Glomerular visceral epithelial cell (primary cell): ENCODE data around the gene RNF166.
"Not testable (repeated sequence)": the region's sequence is repeated elsewhere in the genome, so short reads cannot be mapped to it uniquely, and the experiment has no call there.

Experiments
- DNase-seq: peaks from one replicate; pipeline ENCODE4 v3.0.0-alpha.2; 2016; ENCODE audit errors: extremely low spot score

RNF166 gene

DNA sequence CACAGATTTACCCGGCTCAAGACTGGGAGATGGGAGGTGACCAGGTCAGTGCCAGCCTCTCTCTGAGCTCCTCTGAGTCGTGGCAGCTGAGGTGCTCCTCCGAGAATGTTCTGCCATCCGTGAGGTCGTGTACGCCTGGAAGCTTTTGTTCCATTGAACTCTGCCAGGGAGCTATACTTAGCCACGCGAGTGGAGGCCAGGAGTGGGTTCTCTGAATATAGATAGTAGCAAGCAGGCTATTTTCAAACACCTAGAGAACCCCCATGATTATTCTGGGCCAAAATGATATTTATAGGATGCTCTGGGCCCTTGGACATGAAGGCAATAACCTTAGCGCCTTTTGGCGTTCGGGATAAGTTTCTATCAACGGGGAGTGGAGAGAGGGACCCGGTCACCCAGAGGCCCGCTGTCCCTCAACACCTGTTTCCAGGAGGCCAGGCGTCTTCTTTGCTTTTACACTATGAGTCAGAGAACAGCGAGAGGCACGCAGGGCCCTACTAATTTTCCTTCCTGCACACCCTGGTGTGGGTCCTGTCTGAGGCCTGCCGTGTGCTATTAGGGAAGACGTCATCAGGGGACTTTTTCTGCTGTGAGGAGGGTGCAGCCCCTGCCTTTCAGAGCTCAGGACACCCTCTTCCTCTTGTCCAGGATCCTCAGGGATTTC lies 32.4 kb downstream of the RNF166 start:
- DNase-seq: no peak

DNA sequence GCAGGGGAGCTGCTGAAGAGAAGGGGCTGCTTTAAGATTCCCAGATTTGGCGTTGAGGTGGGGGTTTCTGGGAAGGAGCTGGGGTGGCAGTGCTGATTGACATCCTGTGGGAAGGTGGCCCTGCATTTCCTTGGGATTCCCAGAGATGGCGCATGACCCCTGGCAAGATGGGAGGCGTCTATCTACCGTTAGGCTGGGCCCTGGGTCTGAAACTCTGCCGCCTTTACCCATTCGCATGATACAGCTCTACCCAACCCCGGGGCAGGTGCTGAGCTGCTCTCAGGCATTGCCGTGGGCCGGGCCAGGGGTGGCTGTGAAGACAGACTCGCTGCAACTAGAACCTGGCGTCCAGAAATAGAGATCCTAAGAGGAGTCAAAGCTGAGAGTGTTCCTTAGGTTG lies 33.4 kb downstream of the RNF166 start:
- no peak for DNase-seq

GRCh38 chr16:88671806-88672205 lies 34.4 kb downstream of the RNF166 start:
- no peak for DNase-seq

- no peak for DNase-seq
Observed at GRCh38 chr16:88669980-88670379, 36.2 kb downstream of the RNF166 start.

DNA sequence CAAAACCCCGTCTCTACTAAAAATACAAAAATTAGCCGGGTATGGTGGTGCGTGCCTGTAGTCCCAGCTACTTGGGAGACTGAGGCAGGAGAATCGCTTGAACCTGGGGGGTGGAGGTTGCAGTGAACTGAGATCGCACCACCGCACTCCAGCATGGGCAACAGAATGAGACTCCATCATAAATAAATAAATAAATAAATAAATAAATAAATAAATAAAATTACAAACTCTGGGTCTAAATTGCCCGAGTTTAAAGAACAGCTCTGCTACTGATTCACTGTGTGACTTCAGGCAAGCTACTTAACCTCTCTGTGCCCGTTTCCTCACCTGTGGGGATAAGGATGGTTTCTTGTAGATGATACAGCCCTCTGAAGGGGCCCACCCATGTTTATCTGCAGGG lies 36.7 kb downstream of the RNF166 start:
- DNase-seq: not testable (repeated sequence)

GRCh38 chr16:88667461-88667860 lies 38.7 kb downstream of the RNF166 start:
- DNase-seq: no peak

- DNase-seq: no peak
Observed at GRCh38 chr16:88665570-88665969, 40.6 kb downstream of the RNF166 start.

GRCh38 chr16:88665148-88665547 lies 41.1 kb downstream of the RNF166 start:
- DNase-seq: no peak

GRCh38 chr16:88662843-88663606 lies 43.2 kb downstream of the RNF166 start, which contains the start of gene MVD:
MVD (minus strand) TSS chr16:88663091; CDS start chr16:88663080, 11 bp downstream.
- DNase-seq: peak; percentile 97

GRCh38 chr16:88662222-88662842 lies 43.9 kb downstream of the RNF166 start:
- no peak for DNase-seq

GRCh38 chr16:88661468-88661867 lies 44.7 kb downstream of the RNF166 start:
- no peak for DNase-seq

- no peak for DNase-seq
Observed at GRCh38 chr16:88659160-88659559, 47.0 kb downstream of the RNF166 start.

GRCh38 chr16:88658714-88659113 lies 47.5 kb downstream of the RNF166 start:
- no peak for DNase-seq

DNA sequence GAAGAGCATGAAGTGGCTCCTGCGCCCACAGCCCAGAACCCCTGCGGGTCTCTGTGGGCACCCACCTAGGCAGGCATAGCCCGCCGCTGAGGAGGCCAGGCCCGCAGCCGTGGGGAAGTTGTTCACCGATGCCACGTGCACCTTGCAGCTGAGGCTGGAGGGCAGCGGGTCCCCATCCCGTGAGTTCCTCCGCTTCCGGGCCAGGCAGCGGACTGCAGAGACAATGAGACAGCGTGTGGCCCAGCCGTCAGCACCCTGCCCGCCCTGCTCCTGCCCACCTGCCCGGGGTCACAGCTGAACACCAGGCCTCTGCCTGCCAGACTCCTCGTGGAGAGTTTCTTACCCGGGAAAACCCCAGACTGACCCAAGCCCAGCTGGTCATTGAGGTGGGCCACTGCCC lies 48.8 kb downstream of the RNF166 start:
- DNase-seq: no peak

GRCh38 chr16:88656291-88656980 lies 49.8 kb downstream of the RNF166 start:
- no peak for DNase-seq

- DNase-seq: no peak
Observed at GRCh38 chr16:88655733-88656281, 50.4 kb downstream of the RNF166 start.

DNA sequence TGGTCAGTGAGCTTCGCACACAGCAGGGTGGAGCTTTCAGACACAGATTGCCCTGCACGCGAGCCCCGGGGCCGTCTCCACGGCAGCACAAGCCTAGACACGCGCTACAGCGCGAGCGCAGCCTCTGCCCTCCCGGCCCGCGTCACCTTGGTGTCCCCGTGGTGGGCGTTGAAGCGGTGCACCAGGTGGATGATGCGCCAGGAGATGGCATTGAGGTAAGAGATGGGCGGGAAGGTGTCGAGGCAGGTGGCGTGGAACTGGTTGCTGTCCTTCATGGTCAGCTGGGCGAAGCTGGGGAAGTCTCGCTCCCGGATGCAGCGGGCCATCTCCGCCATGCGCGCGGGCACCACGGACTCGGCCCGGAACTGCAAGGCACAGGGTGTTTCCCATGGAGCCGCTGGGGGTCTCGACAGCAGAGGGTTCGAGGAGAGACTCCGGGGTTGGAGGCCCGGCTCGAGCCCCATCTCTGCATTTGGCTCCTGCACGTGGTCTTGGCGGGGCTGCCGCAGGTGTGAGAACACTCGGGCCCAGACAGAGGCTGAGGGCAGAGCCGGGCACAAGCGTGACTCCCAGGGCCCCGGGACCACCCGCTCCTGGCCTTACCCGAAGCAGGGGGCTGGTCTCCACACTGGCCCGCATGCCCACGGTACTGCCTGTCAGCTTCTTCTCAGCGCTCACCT lies 51.0 kb downstream of the RNF166 start:
- no peak for DNase-seq

DNA sequence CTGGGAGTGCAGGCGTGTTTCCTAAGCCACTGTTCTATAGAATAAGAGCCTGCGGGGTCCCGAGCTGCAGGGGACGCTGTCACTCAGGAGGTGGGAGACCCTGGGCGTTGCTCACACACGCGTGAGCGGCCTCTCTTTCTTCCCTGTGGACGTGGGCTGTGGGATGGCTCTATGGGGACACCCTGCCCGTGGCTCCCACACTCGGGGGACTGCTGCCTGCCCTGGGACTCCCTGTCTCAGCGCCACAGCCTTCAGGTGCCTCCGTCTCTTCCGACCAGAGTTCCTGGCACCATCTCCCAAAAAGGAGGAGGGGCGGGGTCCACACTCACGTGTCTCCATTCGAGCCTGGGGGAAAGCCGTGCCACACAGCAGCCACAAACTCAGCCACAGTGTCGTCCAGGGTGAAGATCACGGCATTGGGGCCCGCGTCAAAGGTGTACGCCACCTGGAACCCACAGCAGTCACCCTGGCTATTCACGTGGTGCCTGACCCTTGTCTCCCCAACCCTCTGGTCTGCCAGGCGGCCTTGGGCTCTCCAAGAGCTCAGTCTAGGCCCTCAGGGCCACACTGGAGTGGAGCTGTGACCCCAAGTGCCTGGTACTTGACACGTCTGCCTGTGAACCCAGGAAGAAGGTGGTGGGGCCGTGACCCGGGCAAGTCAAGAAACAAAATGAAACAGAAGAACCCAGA lies 51.7 kb downstream of the RNF166 start:
- no peak for DNase-seq

GRCh38 chr16:88653596-88654362 lies 52.4 kb downstream of the RNF166 start:
- DNase-seq: no peak

DNA sequence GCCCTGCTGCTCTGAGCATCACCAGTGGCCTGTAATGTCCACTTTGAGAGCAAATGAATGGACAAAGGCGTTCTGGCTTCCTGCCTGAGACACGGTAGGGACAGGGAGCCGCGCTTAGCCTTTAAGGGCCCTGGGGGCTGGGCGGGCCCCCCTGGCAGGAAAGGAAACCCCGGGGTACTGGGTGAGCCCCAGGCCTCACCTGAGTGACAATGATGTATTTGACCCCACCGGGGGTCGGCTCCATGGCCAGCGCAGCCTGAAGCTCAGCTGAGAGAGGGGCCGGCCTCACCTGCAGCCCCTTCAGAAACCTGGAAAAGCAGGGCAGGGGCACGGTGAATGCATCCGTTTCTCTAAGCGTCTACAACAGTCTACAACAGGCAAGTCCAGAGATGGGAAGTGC lies 53.1 kb downstream of the RNF166 start:
- DNase-seq: no peak
